ENCODE measurements around the gene ZNF697. TPM values are rescaled to one million over a fixed set of nuclear protein-coding genes. Genes with fewer than 3 reads are reported as not detected.

ZNF697 gene
- total RNA-seq, 1 experiment from 2014 or later = 18.0 TPM

DNA sequence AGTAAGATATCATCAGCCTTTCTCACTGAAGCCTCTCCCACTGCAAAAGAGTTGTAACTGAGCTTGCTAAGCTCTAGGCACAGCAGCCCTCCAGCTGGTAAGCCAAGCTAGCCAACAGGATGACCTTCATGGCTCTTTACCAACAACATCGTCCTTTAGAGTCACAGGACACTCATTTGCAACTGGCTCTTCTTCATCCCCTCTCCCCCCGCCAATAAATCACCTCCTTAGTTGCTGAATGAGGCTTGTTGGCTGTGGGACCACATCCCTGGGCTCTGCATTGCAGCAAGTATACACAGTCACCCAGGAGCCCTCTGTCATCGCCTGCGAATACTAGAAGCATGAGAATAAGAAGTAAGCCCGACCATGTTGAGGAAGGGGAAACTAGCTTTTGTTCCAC lies 16.0 kb upstream of the ZNF697 start:
- no peaks in the 10 kb centered on the region for H3K36me3 Mint-ChIP-seq
- H3K27me3 Mint-ChIP-seq (ENCODE audit: low read depth) = no peaks in the 10 kb centered on the region
- ATAC-seq (no peak), DNase-seq (ENCODE audit: low spot score) (no peak)
- peaks cover 26% of the 10 kb centered on the region for H3K4me1 Mint-ChIP-seq
- no peak overlapping the region for H3K4me3 Mint-ChIP-seq
- no peaks in the 10 kb centered on the region for H3K9me3 Mint-ChIP-seq
- H3K27ac Mint-ChIP-seq = no peak overlapping the region
- TF ChIP-seq ZNF416 (CRISPR knock-in tag; IDR thresholded peaks at IDR 0.05) (no peak), JUN (CRISPR knock-in tag; IDR thresholded peaks at IDR 0.05) (no peak), ZBTB21 (CRISPR knock-in tag; IDR thresholded peaks at IDR 0.05; ENCODE audit: borderline replicate concordance) (no peak), ZNF423 (CRISPR knock-in tag; IDR thresholded peaks at IDR 0.05) (no peak)
- TF ChIP-seq, protein P1, sequence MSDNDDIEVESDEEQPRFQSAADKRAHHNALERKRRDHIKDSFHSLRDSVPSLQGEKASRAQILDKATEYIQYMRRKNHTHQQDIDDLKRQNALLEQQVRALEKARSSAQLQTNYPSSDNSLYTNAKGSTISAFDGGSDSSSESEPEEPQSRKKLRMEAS (CRISPR knock-in tag; IDR thresholded peaks at IDR 0.05) = no peak
- TF ChIP-seq, protein P2, sequence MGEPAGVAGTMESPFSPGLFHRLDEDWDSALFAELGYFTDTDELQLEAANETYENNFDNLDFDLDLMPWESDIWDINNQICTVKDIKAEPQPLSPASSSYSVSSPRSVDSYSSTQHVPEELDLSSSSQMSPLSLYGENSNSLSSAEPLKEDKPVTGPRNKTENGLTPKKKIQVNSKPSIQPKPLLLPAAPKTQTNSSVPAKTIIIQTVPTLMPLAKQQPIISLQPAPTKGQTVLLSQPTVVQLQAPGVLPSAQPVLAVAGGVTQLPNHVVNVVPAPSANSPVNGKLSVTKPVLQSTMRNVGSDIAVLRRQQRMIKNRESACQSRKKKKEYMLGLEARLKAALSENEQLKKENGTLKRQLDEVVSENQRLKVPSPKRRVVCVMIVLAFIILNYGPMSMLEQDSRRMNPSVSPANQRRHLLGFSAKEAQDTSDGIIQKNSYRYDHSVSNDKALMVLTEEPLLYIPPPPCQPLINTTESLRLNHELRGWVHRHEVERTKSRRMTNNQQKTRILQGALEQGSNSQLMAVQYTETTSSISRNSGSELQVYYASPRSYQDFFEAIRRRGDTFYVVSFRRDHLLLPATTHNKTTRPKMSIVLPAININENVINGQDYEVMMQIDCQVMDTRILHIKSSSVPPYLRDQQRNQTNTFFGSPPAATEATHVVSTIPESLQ (CRISPR knock-in tag; IDR thresholded peaks at IDR 0.05) = no peak
- TF ChIP-seq, protein P3, sequence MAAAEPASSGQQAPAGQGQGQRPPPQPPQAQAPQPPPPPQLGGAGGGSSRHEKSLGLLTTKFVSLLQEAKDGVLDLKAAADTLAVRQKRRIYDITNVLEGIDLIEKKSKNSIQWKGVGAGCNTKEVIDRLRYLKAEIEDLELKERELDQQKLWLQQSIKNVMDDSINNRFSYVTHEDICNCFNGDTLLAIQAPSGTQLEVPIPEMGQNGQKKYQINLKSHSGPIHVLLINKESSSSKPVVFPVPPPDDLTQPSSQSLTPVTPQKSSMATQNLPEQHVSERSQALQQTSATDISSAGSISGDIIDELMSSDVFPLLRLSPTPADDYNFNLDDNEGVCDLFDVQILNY (CRISPR knock-in tag; IDR thresholded peaks at IDR 0.05) = no peak
- TF ChIP-seq, protein P4, sequence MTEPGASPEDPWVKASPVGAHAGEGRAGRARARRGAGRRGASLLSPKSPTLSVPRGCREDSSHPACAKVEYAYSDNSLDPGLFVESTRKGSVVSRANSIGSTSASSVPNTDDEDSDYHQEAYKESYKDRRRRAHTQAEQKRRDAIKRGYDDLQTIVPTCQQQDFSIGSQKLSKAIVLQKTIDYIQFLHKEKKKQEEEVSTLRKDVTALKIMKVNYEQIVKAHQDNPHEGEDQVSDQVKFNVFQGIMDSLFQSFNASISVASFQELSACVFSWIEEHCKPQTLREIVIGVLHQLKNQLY (CRISPR knock-in tag; IDR thresholded peaks at IDR 0.05) = no peak
- ChIA-PET CTCF (interaction anchor here (0.6 to 2.8 kb wide), 6 partner anchors 11 to 79 kb away, joined by 3 to 17 read pairs (median 4); partner anchors contain the start of gene ZNF697), POLR2A (interaction anchor here (1.1 kb wide), 1 partner anchor 48 kb away, joined by 3 read pairs; no protein-coding TSS in a partner anchor)

DNA sequence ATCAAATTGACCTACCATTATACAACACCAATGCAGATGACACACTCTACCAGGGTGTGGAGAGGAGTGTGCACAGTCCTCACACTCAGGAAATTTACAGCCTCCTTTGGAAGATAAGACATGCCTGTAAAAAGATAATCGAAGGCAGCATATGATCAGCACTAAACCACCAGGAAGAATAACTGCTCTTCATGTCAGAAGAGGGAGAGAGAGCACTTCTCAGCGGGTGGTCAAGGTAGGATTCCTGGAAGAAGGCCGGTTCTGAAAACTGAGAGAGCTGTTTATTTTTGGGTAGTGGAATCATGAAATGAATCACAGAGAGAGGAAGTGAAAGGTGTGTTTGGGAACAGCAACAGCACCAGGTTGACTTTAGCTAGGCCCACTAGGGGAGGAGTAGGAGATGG lies 14.0 kb upstream of the ZNF697 start:
- H3K4me3 Mint-ChIP-seq = no peak overlapping the region
- DNase-seq (ENCODE audit: low spot score) (no peak), ATAC-seq (no peak)
- H3K9me3 Mint-ChIP-seq = no peaks in the 10 kb centered on the region
- H3K36me3 Mint-ChIP-seq = no peaks in the 10 kb centered on the region
- peaks cover 29% of the 10 kb centered on the region for H3K4me1 Mint-ChIP-seq
- no peak overlapping the region; the same call in 1 of the 2 replicates for H3K27ac Mint-ChIP-seq
- ChIA-PET CTCF (interaction anchor here (0.9 to 7.5 kb wide), 9 partner anchors 11 to 50 kb away, joined by 3 to 90 read pairs (median 8); partner anchors contain the start of gene ZNF697), POLR2A (interaction anchor here (1.2 to 5.0 kb wide), 2 partner anchors 15 to 54 kb away, joined by 4 to 44 read pairs; partner anchors contain the start of gene ZNF697)
- H3K27me3 Mint-ChIP-seq (ENCODE audit: low read depth) = no peaks in the 10 kb centered on the region
- TF ChIP-seq ETV6 (CRISPR knock-in tag; IDR thresholded peaks at IDR 0.05) (no peak), MXD4 (CRISPR knock-in tag; IDR thresholded peaks at IDR 0.05; ENCODE audit: borderline replicate concordance) (no peak), CREB1 (CRISPR knock-in tag; IDR thresholded peaks at IDR 0.05) (no peak), ZNF671 (CRISPR knock-in tag; IDR thresholded peaks at IDR 0.05) (no peak), GRHL2 (CRISPR knock-in tag; IDR thresholded peaks at IDR 0.05; ENCODE audit: insufficient replicate concordance, severe bottlenecking) (no peak), EMX1 (CRISPR knock-in tag; IDR thresholded peaks at IDR 0.05) (no peak), ZNF416 (CRISPR knock-in tag; IDR thresholded peaks at IDR 0.05) (no peak), NFATC4 (CRISPR knock-in tag; IDR thresholded peaks at IDR 0.05) (no peak)
- TF ChIP-seq, protein P5, sequence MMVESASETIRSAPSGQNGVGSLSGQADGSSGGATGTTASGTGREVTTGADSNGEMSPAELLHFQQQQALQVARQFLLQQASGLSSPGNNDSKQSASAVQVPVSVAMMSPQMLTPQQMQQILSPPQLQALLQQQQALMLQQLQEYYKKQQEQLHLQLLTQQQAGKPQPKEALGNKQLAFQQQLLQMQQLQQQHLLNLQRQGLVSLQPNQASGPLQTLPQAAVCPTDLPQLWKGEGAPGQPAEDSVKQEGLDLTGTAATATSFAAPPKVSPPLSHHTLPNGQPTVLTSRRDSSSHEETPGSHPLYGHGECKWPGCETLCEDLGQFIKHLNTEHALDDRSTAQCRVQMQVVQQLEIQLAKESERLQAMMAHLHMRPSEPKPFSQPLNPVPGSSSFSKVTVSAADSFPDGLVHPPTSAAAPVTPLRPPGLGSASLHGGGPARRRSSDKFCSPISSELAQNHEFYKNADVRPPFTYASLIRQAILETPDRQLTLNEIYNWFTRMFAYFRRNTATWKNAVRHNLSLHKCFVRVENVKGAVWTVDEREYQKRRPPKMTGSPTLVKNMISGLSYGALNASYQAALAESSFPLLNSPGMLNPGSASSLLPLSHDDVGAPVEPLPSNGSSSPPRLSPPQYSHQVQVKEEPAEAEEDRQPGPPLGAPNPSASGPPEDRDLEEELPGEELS (CRISPR knock-in tag; IDR thresholded peaks at IDR 0.05) = no peak
- TF ChIP-seq, protein P6, sequence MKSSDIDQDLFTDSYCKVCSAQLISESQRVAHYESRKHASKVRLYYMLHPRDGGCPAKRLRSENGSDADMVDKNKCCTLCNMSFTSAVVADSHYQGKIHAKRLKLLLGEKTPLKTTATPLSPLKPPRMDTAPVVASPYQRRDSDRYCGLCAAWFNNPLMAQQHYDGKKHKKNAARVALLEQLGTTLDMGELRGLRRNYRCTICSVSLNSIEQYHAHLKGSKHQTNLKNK (CRISPR knock-in tag; IDR thresholded peaks at IDR 0.05) = no peak
- TF ChIP-seq, protein P7, sequence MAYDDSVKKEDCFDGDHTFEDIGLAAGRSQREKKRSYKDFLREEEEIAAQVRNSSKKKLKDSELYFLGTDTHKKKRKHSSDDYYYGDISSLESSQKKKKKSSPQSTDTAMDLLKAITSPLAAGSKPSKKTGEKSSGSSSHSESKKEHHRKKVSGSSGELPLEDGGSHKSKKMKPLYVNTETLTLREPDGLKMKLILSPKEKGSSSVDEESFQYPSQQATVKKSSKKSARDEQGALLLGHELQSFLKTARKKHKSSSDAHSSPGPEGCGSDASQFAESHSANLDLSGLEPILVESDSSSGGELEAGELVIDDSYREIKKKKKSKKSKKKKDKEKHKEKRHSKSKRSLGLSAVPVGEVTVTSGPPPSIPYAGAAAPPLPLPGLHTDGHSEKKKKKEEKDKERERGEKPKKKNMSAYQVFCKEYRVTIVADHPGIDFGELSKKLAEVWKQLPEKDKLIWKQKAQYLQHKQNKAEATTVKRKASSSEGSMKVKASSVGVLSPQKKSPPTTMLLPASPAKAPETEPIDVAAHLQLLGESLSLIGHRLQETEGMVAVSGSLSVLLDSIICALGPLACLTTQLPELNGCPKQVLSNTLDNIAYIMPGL (CRISPR knock-in tag; IDR thresholded peaks at IDR 0.05) = no peak
- TF ChIP-seq, protein P4 (CRISPR knock-in tag; IDR thresholded peaks at IDR 0.05) = no peak
- TF ChIP-seq, protein P8, sequence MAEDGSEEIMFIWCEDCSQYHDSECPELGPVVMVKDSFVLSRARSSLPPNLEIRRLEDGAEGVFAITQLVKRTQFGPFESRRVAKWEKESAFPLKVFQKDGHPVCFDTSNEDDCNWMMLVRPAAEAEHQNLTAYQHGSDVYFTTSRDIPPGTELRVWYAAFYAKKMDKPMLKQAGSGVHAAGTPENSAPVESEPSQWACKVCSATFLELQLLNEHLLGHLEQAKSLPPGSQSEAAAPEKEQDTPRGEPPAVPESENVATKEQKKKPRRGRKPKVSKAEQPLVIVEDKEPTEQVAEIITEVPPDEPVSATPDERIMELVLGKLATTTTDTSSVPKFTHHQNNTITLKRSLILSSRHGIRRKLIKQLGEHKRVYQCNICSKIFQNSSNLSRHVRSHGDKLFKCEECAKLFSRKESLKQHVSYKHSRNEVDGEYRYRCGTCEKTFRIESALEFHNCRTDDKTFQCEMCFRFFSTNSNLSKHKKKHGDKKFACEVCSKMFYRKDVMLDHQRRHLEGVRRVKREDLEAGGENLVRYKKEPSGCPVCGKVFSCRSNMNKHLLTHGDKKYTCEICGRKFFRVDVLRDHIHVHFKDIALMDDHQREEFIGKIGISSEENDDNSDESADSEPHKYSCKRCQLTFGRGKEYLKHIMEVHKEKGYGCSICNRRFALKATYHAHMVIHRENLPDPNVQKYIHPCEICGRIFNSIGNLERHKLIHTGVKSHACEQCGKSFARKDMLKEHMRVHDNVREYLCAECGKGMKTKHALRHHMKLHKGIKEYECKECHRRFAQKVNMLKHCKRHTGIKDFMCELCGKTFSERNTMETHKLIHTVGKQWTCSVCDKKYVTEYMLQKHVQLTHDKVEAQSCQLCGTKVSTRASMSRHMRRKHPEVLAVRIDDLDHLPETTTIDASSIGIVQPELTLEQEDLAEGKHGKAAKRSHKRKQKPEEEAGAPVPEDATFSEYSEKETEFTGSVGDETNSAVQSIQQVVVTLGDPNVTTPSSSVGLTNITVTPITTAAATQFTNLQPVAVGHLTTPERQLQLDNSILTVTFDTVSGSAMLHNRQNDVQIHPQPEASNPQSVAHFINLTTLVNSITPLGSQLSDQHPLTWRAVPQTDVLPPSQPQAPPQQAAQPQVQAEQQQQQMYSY (CRISPR knock-in tag; IDR thresholded peaks at IDR 0.05) = no peak
